Mucosa of rectum (tissue), 2 donors: ENCODE results near the gene FRMD5.

Experiments used
- H3K27ac ChIP-seq, 2 donors: one replicate each; pipeline ENCODE4 v1.7.0; 2013; ENCODE audit warnings: inconsistent platforms in 2 of 2, low read depth in 2 of 2, low read length in 2 of 2
- H3K27me3 ChIP-seq, 2 donors: one replicate each; pipeline ENCODE4 v1.7.0; 2013; ENCODE audit warnings: low read length in 2 of 2; ENCODE audit not compliant: control insufficient read depth in 2 of 2, insufficient read depth in 2 of 2
- H3K36me3 ChIP-seq, 2 donors: one replicate each; pipeline ENCODE4 v1.7.0; 2013; ENCODE audit warnings: low read length in 2 of 2; ENCODE audit not compliant: control insufficient read depth in 2 of 2, insufficient read depth in 2 of 2
- H3K4me1 ChIP-seq, 2 donors: one replicate each; pipeline ENCODE4 v1.7.0; 2013; ENCODE audit warnings: low read length in 2 of 2, mild to moderate bottlenecking in 1 of 2; ENCODE audit not compliant: control insufficient read depth in 2 of 2, insufficient read depth in 2 of 2
- H3K4me3 ChIP-seq, 2 donors: one replicate each; pipeline ENCODE4 v1.7.0; 2013; ENCODE audit warnings: low read length in 2 of 2
- H3K9ac ChIP-seq, 2 donors: one replicate each; pipeline ENCODE4 v1.7.0; 2013; ENCODE audit warnings: low read length in 2 of 2, low read depth in 1 of 2, mild to moderate bottlenecking in 1 of 2
- H3K9me3 ChIP-seq, 2 donors: one replicate each; pipeline ENCODE4 v1.7.0; 2013; ENCODE audit warnings: low read length in 2 of 2; ENCODE audit not compliant: control insufficient read depth in 2 of 2
- donor health status: healthy.
- donor health status: Normal muscosa, but diverticular disease.

The FRMD5 gene

GRCh38 chr15:43889042-43889441, 306.0 kb downstream of the FRMD5 start:
- no peaks in the 10 kb centered on the region for H3K9me3 ChIP-seq
- no peak overlapping the region for H3K9ac ChIP-seq
- H3K4me1 ChIP-seq: no peaks in the 10 kb centered on the region
- H3K36me3 ChIP-seq: no peaks in the 10 kb centered on the region
- H3K27ac ChIP-seq: no peak overlapping the region
- H3K4me3 ChIP-seq: no peak overlapping the region
- no peaks in the 10 kb centered on the region for H3K27me3 ChIP-seq

GRCh38 chr15:43887901-43888300, 307.2 kb downstream of the FRMD5 start:
- Histone ChIP-seq H3K4me1 (no peaks in the 10 kb centered on the region), H3K9ac (no peak overlapping the region), H3K9me3 (no peaks in the 10 kb centered on the region), H3K27ac (no peak overlapping the region), H3K27me3 (no peaks in the 10 kb centered on the region), H3K36me3 (no peaks in the 10 kb centered on the region), H3K4me3 (no peak overlapping the region)

- Histone ChIP-seq H3K4me3 (no peak overlapping the region), H3K27me3 (no peaks in the 10 kb centered on the region), H3K27ac (no peak overlapping the region), H3K36me3 (no peaks in the 10 kb centered on the region), H3K9ac (no peak overlapping the region), H3K9me3 (no peaks in the 10 kb centered on the region), H3K4me1 (no peaks in the 10 kb centered on the region)
These were observed 308.5 kb downstream of the FRMD5 start for GRCh38 chr15:43886558-43886957.

GRCh38 chr15:43883571-43883970, 311.5 kb downstream of the FRMD5 start:
- H3K36me3 ChIP-seq: no peaks in the 10 kb centered on the region
- no peak overlapping the region for H3K27ac ChIP-seq
- H3K4me1 ChIP-seq: no peaks in the 10 kb centered on the region

GRCh38 chr15:43881944-43882343, 313.1 kb downstream of the FRMD5 start:
- no peak overlapping the region for H3K9ac ChIP-seq
- no peak overlapping the region for H3K4me3 ChIP-seq
- no peaks in the 10 kb centered on the region for H3K9me3 ChIP-seq
- H3K27me3 ChIP-seq: no peaks in the 10 kb centered on the region
- H3K36me3 ChIP-seq: no peaks in the 10 kb centered on the region
- no peak overlapping the region for H3K27ac ChIP-seq
- no peaks in the 10 kb centered on the region for H3K4me1 ChIP-seq

More at GRCh38 chr15:43883571-43883970, 311.5 kb downstream of the FRMD5 start:
- no peak overlapping the region for H3K9ac ChIP-seq
- H3K9me3 ChIP-seq: no peaks in the 10 kb centered on the region
- H3K4me3 ChIP-seq: no peak overlapping the region
- no peaks in the 10 kb centered on the region for H3K27me3 ChIP-seq

GRCh38 chr15:43881245-43881644, 313.8 kb downstream of the FRMD5 start:
- Histone ChIP-seq H3K9ac (no peak overlapping the region), H3K4me1 (no peaks in the 10 kb centered on the region), H3K9me3 (no peaks in the 10 kb centered on the region), H3K4me3 (no peak overlapping the region), H3K27me3 (no peaks in the 10 kb centered on the region), H3K27ac (no peak overlapping the region), H3K36me3 (no peaks in the 10 kb centered on the region)

GRCh38 chr15:43880406-43881194, 314.5 kb downstream of the FRMD5 start:
- Histone ChIP-seq H3K9me3 (no peaks in the 10 kb centered on the region), H3K4me3 (no peak overlapping the region), H3K9ac (no peak overlapping the region)

GRCh38 chr15:43879386-43880355, 315.4 kb downstream of the FRMD5 start:
- H3K27me3 ChIP-seq: no peaks in the 10 kb centered on the region
- no peak overlapping the region for H3K9ac ChIP-seq
- H3K27ac ChIP-seq: no peak overlapping the region
- H3K36me3 ChIP-seq: no peaks in the 10 kb centered on the region
- no peak overlapping the region for H3K4me3 ChIP-seq
- H3K9me3 ChIP-seq: no peaks in the 10 kb centered on the region
- no peaks in the 10 kb centered on the region for H3K4me1 ChIP-seq

More at GRCh38 chr15:43880406-43881194, 314.5 kb downstream of the FRMD5 start:
- Histone ChIP-seq H3K36me3 (no peaks in the 10 kb centered on the region), H3K4me1 (no peaks in the 10 kb centered on the region), H3K27ac (no peak overlapping the region), H3K27me3 (no peaks in the 10 kb centered on the region)

- Histone ChIP-seq H3K9me3 (no peaks in the 10 kb centered on the region), H3K4me3 (no peak overlapping the region), H3K36me3 (no peaks in the 10 kb centered on the region), H3K9ac (no peak overlapping the region), H3K27me3 (no peaks in the 10 kb centered on the region), H3K27ac (no peak overlapping the region), H3K4me1 (no peaks in the 10 kb centered on the region)
These were observed 316.6 kb downstream of the FRMD5 start for GRCh38 chr15:43878446-43878845.

GRCh38 chr15:43877371-43877770, 317.7 kb downstream of the FRMD5 start:
- Histone ChIP-seq H3K27ac (no peak overlapping the region), H3K4me1 (no peaks in the 10 kb centered on the region), H3K27me3 (no peaks in the 10 kb centered on the region), H3K9me3 (no peaks in the 10 kb centered on the region), H3K4me3 (no peak overlapping the region), H3K36me3 (no peaks in the 10 kb centered on the region), H3K9ac (no peak overlapping the region)
